Activated T-helper 1 cell treated with anti-CD3 and anti-CD28 coated beads, Interleukin-2, amount 50 U/mL, for 16 hours (primary cell): ENCODE results near the gene HSPA9.

Source experiments
- DNase-seq, 2 donors: peaks; one replicate each; pipeline ENCODE4 v3.0.0-alpha.2; 2020; ENCODE audit warnings: low read depth in 1 of 2, low spot score in 1 of 2

HSPA9 gene

DNA sequence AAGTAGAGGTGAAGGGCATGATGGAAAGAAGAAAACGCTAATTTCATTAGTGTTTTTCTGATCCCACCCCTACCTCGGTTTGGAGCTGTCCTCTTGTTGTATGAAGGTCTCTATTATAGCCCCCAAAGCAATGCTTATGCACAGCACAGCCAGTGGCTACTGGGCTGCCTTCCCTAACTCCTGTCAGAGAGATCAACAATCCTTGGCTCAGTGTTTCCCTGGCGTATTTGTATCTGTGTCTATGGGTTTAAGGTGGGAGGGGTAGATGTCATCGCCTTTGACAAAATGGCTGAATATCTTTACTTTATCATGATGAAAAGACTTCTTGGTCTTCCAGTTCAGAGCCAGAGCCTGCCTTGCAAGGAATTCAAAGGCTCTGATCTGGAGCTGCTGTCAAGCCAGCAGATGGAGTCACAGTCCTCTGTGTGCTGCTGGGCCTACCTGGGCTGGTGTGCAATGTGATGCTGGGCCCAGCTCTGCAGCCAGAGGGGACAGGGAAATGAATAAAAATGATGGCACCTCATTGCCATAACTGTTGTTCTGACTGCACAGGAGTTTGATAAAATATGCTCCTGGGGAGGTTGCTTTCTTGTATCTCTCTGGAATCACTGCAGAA is 20.1 kb upstream of the HSPA9 start:
- DNase-seq, result no peak

DNA sequence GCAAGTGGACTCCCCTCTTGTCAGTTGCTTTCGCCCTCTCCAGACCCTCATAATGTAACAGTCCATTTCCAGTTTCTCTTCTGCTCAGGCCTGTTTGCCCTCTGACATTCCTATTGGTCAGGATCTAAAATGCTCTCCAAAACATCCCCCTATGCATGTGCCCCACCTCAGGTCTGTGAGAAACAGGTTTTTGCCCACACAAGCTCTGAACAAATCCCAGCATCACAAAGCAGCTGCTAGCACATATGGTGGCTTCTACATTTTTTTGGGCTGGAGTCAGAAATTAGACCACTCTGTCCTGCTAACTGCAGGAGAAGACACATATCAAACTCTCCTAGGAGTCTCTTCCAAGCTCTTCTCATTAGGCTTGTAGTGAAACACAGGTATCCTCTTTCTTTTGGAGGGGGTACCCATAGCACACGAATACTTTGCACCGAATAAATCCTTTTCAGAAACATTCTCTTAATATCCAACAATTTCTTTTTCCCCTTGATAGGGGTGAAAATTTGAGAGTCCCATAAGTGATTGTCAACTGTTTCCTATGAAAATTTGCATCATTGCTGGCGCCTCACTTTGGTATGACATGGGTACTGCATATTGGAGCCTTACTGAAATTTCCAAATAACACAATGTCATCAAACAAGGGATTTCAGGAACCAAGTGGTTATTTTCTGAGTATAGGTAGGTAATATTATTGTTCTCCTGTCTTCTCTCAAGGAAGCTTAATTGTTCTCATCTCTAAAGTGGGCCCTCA is 19.3 kb upstream of the HSPA9 start:
- DNase-seq, result no peak

DNA sequence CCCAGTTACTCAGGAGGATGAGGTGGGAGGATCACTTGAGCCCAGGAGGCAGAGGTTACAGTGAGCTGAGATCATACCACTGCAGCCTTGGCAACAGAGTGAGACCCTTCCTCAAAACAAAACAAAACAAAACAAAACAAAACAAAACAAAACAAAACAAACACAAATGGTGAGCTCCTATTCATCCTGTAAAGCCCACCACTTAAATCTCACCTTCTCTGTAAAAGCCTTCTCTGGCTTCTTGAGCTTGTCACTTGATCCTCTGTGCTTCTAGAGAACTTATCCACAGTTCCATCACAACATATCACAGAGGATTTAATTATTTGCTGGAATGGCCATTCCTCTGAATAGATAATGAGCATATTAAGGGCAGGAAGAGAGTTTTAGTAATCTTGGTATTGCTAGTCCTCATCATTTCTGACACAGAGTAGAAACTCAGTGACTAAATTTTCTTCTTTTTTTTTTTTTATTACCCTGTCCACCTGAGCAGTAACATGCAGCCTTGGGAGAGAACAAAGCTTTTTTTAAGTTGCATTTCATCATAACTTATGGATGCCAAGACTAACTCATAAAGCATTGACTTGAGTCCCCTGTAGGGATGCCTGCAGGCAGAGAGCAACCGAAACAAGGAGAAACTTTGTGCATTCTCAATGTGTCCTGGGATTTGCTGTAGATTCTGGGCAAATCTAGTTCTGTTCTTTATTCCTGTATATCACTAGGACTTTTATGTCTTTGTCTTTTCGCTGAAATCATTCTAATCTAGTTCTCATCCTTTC is 13.0 kb upstream of the HSPA9 start:
- DNase-seq, result no peak

DNA sequence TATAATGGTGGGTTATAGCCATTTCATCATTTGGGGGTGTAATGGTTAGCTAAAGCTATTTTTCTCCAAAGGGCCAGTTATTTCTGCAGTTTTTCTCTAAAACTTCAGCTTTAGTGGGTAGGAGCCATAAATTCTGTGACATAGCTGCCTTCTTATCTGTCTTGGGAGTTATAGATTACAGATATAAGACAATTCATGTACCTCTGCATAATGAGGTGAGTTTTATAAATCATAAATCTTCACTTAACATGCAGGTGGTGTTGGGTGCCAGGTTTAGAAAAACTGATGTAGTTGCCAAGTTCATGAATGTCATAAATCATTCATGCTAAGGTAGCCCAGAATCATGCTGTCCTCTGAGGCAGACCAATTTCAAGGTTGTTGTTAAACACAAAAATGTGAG is 10.0 kb upstream of the HSPA9 start:
- no peak for DNase-seq

DNA sequence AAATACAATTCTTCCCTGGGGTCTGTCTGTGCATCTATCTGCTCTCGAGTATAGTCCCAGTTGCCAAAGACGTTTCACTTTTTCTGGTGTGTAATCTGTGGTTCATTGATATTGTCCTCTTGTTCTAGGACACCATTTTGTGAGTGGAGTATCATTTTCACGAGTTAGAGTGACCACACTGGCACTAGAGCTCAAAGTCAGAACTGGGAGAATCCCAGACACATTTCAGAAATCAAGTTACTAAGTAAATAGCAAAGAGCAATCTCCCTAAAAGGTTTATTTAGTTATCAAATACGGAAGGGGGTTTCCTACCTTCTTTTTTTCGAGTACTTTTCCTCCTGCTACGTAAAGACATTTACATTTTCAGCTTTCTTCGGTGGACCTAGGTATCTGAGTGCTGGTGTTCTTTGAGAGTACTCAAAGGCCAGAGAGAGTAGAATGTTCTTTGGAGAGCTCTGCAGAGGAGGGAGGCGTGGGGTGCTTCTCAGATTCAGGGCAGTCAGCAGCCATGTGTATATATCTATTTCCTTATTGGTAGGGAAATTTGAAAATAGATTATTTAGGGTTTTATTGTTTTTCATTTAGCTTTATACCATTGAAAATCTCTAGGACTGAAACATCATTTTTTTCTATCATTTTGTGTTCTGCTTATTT is 8.9 kb upstream of the HSPA9 start:
- no peak for DNase-seq

DNA sequence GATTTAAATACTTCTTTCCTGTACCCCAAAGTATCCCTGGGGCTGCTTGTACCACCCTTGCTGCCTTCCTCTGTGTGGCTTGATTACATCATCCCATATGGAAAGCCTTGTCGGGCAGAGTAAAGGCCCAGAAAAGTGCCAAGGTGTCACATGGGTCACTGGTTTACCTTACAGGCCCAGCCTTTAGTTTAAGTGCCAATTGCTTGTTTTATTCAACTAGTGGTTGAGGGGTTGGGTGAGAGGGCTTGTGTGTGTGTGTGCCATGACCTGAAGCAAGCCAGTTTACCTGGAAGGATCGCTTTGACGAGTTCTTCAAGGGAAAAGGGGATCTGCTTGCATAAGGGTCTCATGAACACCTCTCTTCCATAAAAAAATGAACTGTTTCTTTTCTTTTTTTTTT is 7.8 kb upstream of the HSPA9 start:
- DNase-seq, result no peak

DNA sequence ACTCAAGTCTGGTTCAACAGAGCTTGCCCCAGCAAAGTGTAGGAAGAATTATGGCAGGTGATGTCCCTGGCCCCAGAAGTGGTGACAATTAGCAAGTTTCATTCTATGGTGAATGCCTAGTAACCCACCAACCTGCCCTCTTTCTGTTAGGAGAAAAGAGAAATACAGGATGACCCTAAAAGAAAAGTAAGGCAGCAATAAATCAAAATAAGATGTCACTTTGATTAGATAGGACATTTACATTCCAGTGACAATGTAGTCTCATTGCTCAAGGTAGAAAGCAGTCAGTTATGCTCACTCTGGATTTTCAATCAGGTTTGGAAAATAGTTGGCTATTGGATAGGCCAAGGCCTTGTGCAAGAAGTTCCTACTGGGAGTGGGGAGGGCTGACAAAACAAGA is 5.6 kb upstream of the HSPA9 start:
- DNase-seq, result no peak

DNA sequence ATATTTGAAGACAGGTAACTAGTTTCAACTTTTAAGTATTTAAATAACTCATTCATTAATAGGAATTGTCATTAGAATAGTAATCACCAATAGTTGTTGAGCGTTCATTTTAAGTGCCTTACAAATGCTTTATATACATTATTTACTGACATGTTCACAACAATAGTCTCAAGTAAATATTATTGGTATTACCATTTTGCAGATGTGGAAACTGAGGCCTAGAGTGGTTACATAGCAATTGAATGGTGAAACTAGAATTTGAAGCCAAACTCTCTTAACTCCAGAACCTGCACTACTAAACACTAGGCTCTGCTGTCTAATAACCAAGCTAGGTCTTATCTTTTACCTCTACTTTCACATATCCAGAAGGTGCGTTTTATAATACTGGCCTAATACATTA is 4.8 kb upstream of the HSPA9 start:
- DNase-seq, result no peak

DNA sequence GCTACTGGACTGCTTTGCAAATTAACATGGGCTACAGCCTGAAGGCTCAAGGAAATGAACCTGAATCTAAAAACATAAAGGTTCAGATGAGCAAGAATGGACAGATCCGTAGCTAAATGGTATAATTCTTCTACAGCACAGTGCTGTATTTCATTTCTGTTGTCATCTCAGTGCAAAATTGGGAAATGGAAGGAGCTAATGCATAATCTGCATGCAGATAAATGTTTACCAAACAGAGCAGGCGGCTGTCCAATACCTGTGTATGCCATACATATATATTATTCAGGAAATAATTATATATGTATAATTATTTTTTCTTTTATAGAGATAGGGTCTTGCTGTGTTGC is 4.3 kb upstream of the HSPA9 start:
- no peak for DNase-seq

DNA sequence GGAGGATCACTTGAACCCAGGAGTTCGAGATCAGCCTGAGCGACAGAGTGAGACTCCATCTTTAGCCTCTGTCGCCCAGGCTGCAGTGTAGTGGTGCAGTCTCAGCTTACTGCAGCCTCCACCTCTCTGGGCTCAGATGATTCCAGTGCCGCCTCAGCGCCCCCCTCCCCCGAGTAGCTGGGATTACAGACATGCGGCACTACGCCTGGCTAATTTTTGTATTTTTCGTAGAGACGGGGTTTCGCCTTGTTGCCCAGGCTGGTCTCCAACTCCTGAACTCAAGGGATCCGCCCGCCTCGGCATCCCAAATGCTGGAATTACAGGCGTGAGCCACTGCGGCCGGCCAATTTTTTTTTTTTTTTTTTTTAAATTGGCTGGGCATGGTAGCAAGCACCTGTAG is 2.3 kb upstream of the HSPA9 start:
- DNase-seq, result no peak

DNA sequence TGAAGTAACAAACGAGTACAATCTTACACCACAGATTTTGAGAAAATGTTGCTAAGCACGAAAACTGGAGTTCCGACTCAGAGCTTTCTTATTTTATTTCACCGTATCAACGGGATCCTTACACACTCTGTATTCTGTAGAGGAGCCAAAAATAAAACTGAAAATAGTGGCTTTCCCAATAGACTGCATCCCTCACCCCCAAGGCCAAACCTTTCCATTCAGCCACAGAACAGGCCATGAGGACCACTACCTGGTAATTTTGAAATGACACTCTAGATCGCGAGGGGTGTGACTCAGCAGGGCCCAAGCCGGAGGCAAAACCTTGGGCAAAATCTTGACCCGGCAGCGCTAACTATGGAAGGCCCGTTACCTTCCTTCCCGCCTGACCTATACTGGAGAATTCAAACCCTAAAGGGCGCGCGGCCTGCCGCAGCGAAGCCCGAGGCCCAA is 432 bp downstream of the HSPA9 start:
- no peak for DNase-seq

DNA sequence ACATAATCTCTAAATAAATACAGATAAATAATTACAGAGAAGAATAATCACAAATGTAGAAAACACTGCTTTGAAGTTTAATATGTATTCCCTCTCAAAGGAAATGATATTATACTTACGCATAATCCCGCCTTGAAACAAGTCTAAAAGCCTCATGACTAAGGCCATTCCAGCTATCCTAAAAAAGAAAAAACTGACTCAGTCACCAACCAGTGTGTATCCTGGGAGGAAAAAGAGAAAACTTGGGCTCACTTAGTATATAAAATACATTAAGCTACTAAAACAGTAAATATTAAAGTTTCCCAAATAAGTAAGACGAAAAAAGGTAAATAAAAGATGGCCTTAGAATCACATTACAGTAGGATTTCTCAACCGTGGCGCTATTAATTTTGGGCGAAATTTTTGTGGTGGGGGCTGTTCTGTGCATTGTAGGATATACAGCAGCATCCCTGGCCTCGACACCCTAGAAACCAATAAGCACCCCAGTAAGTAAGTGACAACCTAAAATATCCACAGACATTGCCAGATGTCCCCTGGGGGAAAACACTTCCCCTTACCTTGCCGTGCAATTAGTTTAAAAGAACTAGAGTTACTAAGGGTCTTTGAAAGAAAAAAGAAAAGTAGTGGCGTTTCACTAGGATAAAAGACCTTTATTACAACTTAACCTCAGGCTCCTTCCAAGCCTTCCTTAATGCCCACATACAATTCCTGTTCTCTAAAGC is 1.1 kb downstream of the HSPA9 start:
- DNase-seq, result no peak

DNA sequence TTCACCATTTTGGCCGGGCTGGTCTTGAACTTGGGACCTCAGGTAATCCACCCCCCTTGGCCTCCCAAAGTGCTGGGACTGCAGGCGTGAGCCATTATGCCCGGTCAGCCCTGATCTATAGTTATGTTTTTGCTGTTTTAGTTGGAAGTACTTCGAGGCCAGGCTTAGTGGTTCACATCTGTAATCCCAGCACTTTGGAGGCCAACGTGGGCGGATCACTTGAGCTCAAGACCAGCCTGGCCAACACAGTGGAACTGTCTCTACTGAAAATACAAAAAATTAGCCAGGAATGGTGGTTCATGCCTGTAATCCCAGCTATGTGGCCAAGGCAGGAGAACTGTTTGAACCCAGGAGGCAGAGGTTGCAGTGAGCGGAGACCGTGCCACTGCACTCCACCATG is 2.0 kb downstream of the HSPA9 start:
- no peak for DNase-seq

DNA sequence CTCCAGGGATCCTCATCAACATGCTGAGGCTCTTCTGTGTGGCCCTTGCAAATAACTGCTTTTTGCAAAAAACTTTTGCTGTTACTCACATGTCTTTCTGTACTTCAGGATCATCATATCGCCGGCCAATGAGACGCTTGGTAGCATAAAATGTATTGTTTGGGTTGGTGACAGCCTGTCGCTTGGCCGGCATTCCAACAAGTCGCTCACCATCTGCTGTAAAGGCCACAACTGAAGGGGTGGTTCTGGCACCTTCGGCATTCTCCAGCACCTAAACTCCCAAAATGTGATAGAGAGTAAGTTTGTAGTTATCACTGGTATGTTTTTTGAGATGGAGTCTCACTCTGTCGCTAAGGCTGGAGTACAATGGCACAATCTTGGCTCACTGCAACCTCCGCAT is 4.3 kb downstream of the HSPA9 start:
- no peak for DNase-seq

DNA sequence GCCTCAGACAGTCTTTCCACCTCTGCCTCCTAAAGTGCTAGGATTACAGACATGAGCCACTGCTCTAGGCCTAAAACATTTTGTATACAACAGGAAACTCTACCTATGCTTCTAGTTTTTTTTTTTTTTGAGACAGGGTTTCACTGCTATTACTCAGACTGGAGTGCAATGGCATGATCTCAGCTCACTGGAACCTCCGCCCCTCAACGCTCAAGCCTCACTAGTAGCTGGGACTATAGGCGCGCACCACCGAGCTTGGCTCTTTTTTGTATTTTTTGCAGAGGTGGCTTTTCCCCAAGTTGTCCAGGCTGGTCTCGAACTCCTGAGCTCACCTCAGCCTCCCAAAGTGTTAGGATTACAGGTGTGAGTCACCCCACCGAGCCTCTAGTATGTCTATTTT is 5.4 kb downstream of the HSPA9 start:
- DNase-seq, result no peak

DNA sequence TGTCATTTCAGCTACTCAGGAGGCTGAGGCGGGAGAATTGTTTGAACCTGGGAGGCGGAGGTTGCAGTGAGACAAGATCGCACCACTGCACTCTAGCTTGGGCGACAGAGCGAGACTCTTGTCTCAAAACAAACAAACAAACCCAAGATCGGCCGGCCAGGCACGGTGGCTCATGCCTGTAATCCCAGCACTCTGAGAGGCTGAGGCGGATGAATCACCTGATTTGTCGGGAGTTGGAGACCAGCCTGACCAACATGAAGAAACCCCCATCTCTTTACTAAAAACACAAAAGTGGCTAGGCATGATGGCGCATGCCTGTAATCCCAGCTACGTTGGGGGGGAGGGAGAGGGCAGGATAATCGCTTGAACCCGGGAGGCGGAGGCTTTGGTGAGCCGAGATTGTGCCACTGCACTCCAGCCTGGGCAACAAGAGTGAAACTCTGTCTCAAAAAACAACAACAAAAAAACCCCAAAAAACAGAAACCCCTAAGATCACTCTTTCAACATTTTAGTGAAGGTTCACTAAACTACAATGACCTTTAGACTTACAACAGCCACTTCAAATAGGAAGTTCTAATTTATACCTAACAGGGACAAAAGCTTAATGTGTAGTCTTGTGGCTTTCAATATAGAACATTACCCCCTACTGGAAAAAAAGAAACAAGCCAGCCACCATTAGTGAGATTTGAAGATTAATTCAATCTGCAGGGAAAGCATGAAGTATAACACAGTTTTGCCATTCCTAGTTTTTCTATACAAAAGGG is 7.0 kb downstream of the HSPA9 start:
- no peak for DNase-seq

DNA sequence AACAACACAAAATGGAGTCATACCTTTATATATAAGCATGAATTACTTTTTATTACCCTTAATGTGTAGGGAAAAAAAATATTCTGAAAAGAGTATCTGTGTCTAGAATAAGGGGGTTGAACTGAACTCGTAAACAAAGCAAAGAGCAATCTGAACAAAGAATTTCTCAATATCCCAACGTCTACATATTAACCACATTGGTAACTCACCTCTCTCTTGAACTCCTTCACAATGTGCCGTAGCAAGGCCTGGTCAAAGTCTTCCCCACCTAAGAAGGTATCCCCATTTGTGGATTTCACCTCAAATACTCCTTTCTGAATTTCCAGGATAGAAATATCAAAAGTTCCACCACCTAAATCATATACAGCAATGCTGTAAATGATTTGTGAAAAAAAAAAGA is 8.4 kb downstream of the HSPA9 start:
- DNase-seq, result no peak

DNA sequence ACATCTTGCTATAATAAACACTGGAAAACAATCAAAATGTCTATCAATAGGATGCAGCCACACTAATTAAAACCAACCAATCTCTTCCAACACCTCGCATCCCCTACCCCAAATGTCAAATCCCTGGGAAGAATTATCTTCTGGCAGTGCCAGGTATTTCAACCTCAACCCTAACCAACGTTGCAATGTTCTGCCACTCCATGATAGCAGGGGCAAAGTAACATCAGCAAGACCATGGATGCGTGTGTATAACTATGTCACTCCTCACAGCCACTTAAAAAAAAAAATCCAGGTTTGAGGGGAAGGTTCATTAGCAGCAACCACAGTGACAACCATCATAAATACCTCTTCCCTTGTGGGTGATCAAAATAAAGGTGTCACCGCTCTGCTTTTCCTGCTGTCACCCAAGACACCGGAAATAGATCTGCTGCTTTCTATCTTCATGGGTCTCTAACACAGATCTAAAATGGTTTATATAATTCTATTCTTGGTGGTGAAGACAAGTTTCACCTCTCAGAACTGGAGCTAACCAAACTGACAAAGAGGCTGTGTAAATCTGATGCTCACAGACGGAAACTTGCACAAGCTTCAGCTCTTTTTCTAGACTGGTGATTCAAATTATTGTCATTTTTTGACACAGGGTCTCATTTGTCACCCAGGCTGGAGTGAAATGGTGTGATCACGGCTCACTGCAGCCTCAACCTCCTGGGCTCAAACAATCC is 9.9 kb downstream of the HSPA9 start:
- DNase-seq, result no peak

DNA sequence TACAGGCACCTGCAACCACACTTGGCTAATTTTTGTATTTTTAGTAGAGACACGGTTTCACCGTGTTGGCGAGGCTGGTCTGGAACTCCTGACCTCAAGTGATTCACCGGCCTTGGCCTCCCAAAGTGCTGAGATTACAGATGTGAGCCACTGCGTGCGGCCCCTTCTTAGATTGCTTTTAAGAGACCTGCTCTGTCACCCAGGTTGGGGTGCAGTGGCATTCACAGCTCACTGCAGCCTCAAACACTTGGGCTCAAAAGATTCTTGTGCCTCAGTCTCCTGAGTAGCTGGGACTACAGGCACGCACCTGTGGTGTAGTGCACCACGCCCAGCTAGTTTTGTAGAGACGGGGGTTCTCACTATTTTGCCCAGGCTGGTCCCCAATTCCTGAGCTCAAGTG is 11.0 kb downstream of the HSPA9 start:
- no peak for DNase-seq
